Panc1 (cell line): ENCODE results near the gene TUBB4B. TPM values are rescaled to one million over a fixed set of nuclear protein-coding genes. Genes with fewer than 3 reads are reported as not detected.

ENCODE experiments used
- ATAC-seq: fragments of 200-7000 bp; cut with Tn5 transposase; 2 replicates; pipeline ENCODE4 v1.9.1; 2020; ENCODE audit warnings: mild to moderate bottlenecking, moderate library complexity
- BruUV-seq: library from RNA; stranded (reverse); fragments of 400-500 nt; replicated peaks from 2 replicates; lab custom pipeline; 2021; lab: Mats Ljungman, UMichigan
- CTCF ChIA-PET: fragments of 300-600 bp; sonication (Branson Sonifier 250); formaldehyde crosslinking; loops from one replicate; lab custom pipeline; 2022; ENCODE audit warnings: antibody characterized with exemption; lab: Charles Lee
- POLR2A ChIA-PET: fragments of 300-600 bp; sonication (Branson Sonifier 250); formaldehyde crosslinking; loops from one replicate; lab custom pipeline; 2022; ENCODE audit warnings: antibody characterized with exemption; lab: Charles Lee
- DNase-seq: peaks from one replicate; pipeline ENCODE4 v3.0.0-alpha.2; 2010; ENCODE audit warnings: low read depth, low spot score
- H3K27ac ChIP-seq: 2 replicates; pipeline ENCODE4 v1.5.1; 2011; ENCODE audit warnings: mild to moderate bottlenecking, low read length, inconsistent platforms
- H3K27me3 ChIP-seq: fragments of 200-500 bp; sonication (Bioruptor generic); 2 replicates; pipeline ENCODE4 v1.6.0; 2014; ENCODE audit warnings: low read length, inconsistent platforms; ENCODE audit not compliant: control insufficient read depth, insufficient read depth
- H3K36me3 ChIP-seq: fragments of 200-500 bp; sonication (Bioruptor generic); 2 replicates; pipeline ENCODE4 v1.5.1; 2014; ENCODE audit warnings: inconsistent platforms, mild to moderate bottlenecking, low read length, moderate library complexity; ENCODE audit not compliant: control insufficient read depth, insufficient read depth
- H3K4me1 ChIP-seq: 2 replicates; pipeline ENCODE4 v1.5.1; 2011; ENCODE audit warnings: inconsistent platforms, mild to moderate bottlenecking, low read length, moderate library complexity; ENCODE audit not compliant: control insufficient read depth, insufficient read depth
- H3K4me3 ChIP-seq, 2 experiments: 2 replicates each; pipeline ENCODE4 v1.5.1; 2011 to 2012; ENCODE audit warnings: low read depth in 2 of 2, low read length in 2 of 2, mild to moderate bottlenecking in 2 of 2, inconsistent platforms in 1 of 2, moderate library complexity in 1 of 2
- H3K9me3 ChIP-seq: fragments of 200-500 bp; sonication (Bioruptor generic); 2 replicates; pipeline ENCODE4 v1.5.1; 2014; ENCODE audit warnings: low read depth, mild to moderate bottlenecking, inconsistent platforms, low read length, moderate library complexity; ENCODE audit not compliant: control insufficient read depth, insufficient read depth
- CTCF ChIP-seq: fragments of 450-650 bp; IDR thresholded peaks from 2 replicates; pipeline ENCODE4 v1.5.1; 2017; ENCODE audit warnings: mild to moderate bottlenecking
- POLR2AphosphoS5 ChIP-seq: IDR thresholded peaks from 2 replicates; pipeline ENCODE4 v1.6.1; 2012; ENCODE audit warnings: mild to moderate bottlenecking, low read depth, low read length, moderate library complexity
- SIN3A ChIP-seq: IDR thresholded peaks from 2 replicates; pipeline ENCODE4 v1.6.1; 2012; ENCODE audit warnings: low read depth, mild to moderate bottlenecking, low read length, moderate library complexity, borderline replicate concordance; ENCODE audit not compliant: insufficient read depth
- TCF7L2 ChIP-seq: IDR thresholded peaks from 2 replicates; pipeline ENCODE4 v1.6.1; 2011; ENCODE audit warnings: mild to moderate bottlenecking, low read depth, low read length, inconsistent platforms
- in situ Hi-C: cut with HindIII; loops from 2 replicates; pipeline ENCODE4 v1.10.0; 2016; ENCODE audit warnings: low sequenced_read_pairs, low pct_unique_long_range_greater_than_20kb
- intact Hi-C: fragments of 100-400 bp; cut with micrococcal nuclease; formaldehyde crosslinking; loops from one replicate; pipeline ENCODE4 v1.10.0; 2022; ENCODE audit not compliant: unreplicated experiment
- total RNA-seq: library from RNA; stranded (reverse); gene quantifications from one replicate; pipeline ENCODE4 v1.2.1, GENCODE V29; 2021; ENCODE audit not compliant: unreplicated experiment
- TF ChIP-seq, protein P1 (sequence below), 2 experiments: IDR thresholded peaks; 2 replicates each; pipeline ENCODE4 v1.6.1; 2011 to 2012; ENCODE audit warnings: low read depth in 2 of 2, control low read depth in 1 of 2, low read length in 1 of 2, mild to moderate bottlenecking in 1 of 2, moderate library complexity in 1 of 2; ENCODE audit not compliant: insufficient read depth in 1 of 2

The TUBB4B gene
- total RNA-seq, 1 experiment from 2014 or later: 265 TPM

DNA sequence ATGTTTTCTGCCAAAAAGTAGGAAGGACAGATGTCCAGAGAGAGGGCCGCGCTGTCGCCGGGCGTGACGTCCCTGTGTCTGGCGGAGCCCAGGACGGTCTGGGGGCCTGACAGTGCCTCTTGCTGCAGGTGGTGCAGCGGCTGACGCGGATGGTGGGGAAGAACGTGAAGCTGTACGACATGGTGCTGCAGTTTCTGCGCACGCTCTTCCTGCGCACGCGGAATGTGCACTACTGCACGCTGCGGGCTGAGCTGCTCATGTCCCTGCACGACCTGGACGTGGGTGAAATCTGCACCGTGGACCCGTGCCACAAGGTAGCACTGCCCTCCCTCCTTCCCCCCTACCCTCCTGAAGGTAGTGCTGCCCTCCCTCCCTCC is 21.8 kb downstream of the TUBB4B start:
- TF ChIP-seq TCF7L2: no peak
- TF ChIP-seq, protein P1, sequence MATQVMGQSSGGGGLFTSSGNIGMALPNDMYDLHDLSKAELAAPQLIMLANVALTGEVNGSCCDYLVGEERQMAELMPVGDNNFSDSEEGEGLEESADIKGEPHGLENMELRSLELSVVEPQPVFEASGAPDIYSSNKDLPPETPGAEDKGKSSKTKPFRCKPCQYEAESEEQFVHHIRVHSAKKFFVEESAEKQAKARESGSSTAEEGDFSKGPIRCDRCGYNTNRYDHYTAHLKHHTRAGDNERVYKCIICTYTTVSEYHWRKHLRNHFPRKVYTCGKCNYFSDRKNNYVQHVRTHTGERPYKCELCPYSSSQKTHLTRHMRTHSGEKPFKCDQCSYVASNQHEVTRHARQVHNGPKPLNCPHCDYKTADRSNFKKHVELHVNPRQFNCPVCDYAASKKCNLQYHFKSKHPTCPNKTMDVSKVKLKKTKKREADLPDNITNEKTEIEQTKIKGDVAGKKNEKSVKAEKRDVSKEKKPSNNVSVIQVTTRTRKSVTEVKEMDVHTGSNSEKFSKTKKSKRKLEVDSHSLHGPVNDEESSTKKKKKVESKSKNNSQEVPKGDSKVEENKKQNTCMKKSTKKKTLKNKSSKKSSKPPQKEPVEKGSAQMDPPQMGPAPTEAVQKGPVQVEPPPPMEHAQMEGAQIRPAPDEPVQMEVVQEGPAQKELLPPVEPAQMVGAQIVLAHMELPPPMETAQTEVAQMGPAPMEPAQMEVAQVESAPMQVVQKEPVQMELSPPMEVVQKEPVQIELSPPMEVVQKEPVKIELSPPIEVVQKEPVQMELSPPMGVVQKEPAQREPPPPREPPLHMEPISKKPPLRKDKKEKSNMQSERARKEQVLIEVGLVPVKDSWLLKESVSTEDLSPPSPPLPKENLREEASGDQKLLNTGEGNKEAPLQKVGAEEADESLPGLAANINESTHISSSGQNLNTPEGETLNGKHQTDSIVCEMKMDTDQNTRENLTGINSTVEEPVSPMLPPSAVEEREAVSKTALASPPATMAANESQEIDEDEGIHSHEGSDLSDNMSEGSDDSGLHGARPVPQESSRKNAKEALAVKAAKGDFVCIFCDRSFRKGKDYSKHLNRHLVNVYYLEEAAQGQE (IDR thresholded peaks at IDR 0.05; ENCODE audit: insufficient read depth in 1 of 2, low read depth in 2 of 2, low read length in 1 of 2): no peak
- TF ChIP-seq POLR2AphosphoS5: no peak
- ChIA-PET POLR2A (no interaction called here), CTCF (no interaction called here)
- Histone ChIP-seq H3K4me1 (no peaks in the 10 kb centered on the region), H3K4me3 (no peak overlapping the region), H3K9me3 (no peaks in the 10 kb centered on the region), H3K27me3 (no peaks in the 10 kb centered on the region), H3K27ac (no peak overlapping the region), H3K36me3 (0 out of 2 replicates have a peak, but pooled peaks cover 3% of the 10 kb centered on the region)
- ATAC-seq (no peak), DNase-seq (no peak)
- in situ Hi-C loops (no loop called here), intact Hi-C loops (no loop called here)
- no TSS peak for BruUV-seq

- H3K27me3 ChIP-seq: no peaks in the 10 kb centered on the region
- ChIA-PET CTCF (no interaction called here), POLR2A (no interaction called here)
- no peak for DNase-seq
- BruUV-seq: no TSS peak
- no peak overlapping the region for H3K4me3 ChIP-seq
- ATAC-seq: no peak
- no peaks in the 10 kb centered on the region for H3K4me1 ChIP-seq
- in situ Hi-C loops: no loop called here
- intact Hi-C loops: no loop called here
- H3K36me3 ChIP-seq: 0 out of 2 replicates have a peak, but pooled peaks cover 3% of the 10 kb centered on the region
- no peaks in the 10 kb centered on the region for H3K9me3 ChIP-seq
- TF ChIP-seq, protein P1 (IDR thresholded peaks at IDR 0.05; ENCODE audit: insufficient read depth in 1 of 2, low read depth in 2 of 2, low read length in 1 of 2): no peak
- no peak for TF ChIP-seq TCF7L2
- TF ChIP-seq CTCF: no peak
- no peak for TF ChIP-seq POLR2AphosphoS5
- TF ChIP-seq SIN3A: no peak
- H3K27ac ChIP-seq: no peak overlapping the region
Observed at GRCh38 chr9:137263506-137263905, 22.4 kb downstream of the TUBB4B start.
